Breast epithelium (tissue), 4 donors: ENCODE data around the gene SYNGR4. TPM values are rescaled to one million over a fixed set of nuclear protein-coding genes. Genes with fewer than 3 reads are reported as not detected.

ENCODE experiments used
- DNase-seq, 2 donors: peaks; one replicate each; pipeline ENCODE4 v3.0.0-alpha.2; 2019; ENCODE audit warnings: low spot score in 2 of 2
- H3K27ac ChIP-seq, 2 donors: fragments of 200-600 bp; sonication (generic) in 1 of 2; one replicate each; pipeline ENCODE4 v1.5.1; 2016 to 2019; ENCODE audit warnings: mild to moderate bottlenecking in 1 of 2
- H3K27me3 ChIP-seq, 2 donors: fragments of 200-600 bp; sonication (generic) in 1 of 2; one replicate each; pipeline versions ENCODE4 v1.5.1 to v1.6.0; 2017 to 2019; ENCODE audit warnings: control low read depth in 1 of 2, mild to moderate bottlenecking in 1 of 2
- H3K36me3 ChIP-seq: fragments of 200-600 bp; one replicate; pipeline ENCODE4 v1.5.1; 2019
- H3K4me1 ChIP-seq, 2 donors: fragments of 200-600 bp; sonication (generic); one replicate each; pipeline ENCODE4 v1.5.1; 2016 to 2019; ENCODE audit warnings: control low read depth in 1 of 2
- H3K4me3 ChIP-seq, 3 donors: fragments of 200-600 bp; sonication (generic); 1 replicate in 2 of 3; 2 replicates in 1 of 3; pipeline ENCODE4 v1.5.1; 2016 to 2019; ENCODE audit warnings: mild to moderate bottlenecking in 3 of 3, moderate library complexity in 2 of 3
- H3K9me3 ChIP-seq, 2 donors: fragments of 200-600 bp; sonication (generic) in 1 of 2; one replicate each; pipeline ENCODE4 v1.5.1; 2016 to 2019; ENCODE audit warnings: control low read depth in 1 of 2
- POLR2A ChIP-seq: fragments of 450-650 bp; IDR thresholded peaks from one replicate; pipeline ENCODE4 v1.6.1; 2016; ENCODE audit warnings: antibody characterized with exemption, mild to moderate bottlenecking, moderate library complexity
- POLR2AphosphoS5 ChIP-seq, 3 donors: sonication (generic); formaldehyde crosslinking; IDR thresholded peaks; one replicate each; pipeline ENCODE4 v1.6.1; 2017; ENCODE audit warnings: antibody characterized with exemption in 3 of 3
- intact Hi-C: fragments of 100-400 bp; cut with DNase I; formaldehyde crosslinking; loops from one replicate; pipeline ENCODE4 v1.15.1; 2023; ENCODE audit warnings: low total_unique reads
- total RNA-seq, 3 donors: library from RNA; depleted of rRNA; stranded (reverse); fragments of >200 nt; gene quantifications; one replicate each; pipeline ENCODE4 v1.1.0, GENCODE V29; 2016
- TF ChIP-seq, protein P1 (sequence below), 3 donors: fragments of 450-650 bp; IDR thresholded peaks; one replicate each; pipeline ENCODE4 v1.5.1; 2016 to 2017; ENCODE audit warnings: antibody characterized with exemption in 3 of 3, mild to moderate bottlenecking in 3 of 3, moderate library complexity in 3 of 3

SYNGR4 gene
- total RNA-seq, 3 donors from 2014 or later = not detected

DNA sequence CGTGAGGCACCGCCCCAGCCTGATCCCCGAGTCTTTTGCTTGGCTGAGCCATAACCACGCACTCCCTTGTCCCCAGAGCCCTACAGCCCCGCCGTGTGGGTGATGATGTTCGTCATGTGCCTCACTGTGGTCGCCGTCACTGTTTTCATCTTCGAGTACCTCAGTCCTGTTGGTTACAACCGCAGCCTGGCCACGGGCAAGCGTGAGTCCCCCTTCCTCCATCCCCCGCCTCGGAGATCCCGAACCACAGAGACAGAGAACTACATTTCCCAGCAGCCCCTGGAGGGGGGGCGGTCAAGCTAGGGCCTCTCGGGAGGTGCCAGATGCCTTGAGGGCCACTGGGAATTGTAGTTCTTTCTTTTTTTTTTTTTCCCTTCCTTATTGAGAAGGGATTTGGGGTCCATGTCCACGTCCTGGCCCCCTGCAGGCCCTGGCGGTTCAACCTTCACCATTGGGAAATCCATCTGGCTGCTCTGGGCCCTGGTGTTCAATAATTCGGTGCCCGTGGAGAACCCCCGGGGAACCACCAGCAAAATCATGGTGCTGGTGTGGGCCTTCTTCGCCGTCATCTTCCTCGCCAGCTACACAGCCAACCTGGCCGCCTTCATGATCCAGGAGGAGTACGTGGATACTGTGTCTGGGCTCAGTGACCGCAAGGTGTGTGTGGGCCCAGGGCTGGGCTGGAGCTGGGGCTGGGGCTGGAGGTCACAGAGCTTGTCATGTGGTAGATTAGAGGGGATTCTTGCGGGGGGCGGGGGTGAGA lies 55.2 kb downstream of the SYNGR4 start:
- TF ChIP-seq POLR2AphosphoS5 (IDR thresholded peaks at IDR 0.05) (no peak), POLR2A (no peak)
- TF ChIP-seq, protein P1, sequence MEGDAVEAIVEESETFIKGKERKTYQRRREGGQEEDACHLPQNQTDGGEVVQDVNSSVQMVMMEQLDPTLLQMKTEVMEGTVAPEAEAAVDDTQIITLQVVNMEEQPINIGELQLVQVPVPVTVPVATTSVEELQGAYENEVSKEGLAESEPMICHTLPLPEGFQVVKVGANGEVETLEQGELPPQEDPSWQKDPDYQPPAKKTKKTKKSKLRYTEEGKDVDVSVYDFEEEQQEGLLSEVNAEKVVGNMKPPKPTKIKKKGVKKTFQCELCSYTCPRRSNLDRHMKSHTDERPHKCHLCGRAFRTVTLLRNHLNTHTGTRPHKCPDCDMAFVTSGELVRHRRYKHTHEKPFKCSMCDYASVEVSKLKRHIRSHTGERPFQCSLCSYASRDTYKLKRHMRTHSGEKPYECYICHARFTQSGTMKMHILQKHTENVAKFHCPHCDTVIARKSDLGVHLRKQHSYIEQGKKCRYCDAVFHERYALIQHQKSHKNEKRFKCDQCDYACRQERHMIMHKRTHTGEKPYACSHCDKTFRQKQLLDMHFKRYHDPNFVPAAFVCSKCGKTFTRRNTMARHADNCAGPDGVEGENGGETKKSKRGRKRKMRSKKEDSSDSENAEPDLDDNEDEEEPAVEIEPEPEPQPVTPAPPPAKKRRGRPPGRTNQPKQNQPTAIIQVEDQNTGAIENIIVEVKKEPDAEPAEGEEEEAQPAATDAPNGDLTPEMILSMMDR (IDR thresholded peaks at IDR 0.05) = no peak
- Histone ChIP-seq H3K27ac (no peak overlapping the region), H3K9me3 (no peaks in the 10 kb centered on the region), H3K4me1 (no peaks in the 10 kb centered on the region), H3K36me3 (no peaks in the 10 kb centered on the region), H3K4me3 (no peak overlapping the region), H3K27me3 (peaks cover 0 to 4% of the 10 kb centered on the region in 2 donors)
- intact Hi-C loops = no loop called here
- no peak for DNase-seq

DNA sequence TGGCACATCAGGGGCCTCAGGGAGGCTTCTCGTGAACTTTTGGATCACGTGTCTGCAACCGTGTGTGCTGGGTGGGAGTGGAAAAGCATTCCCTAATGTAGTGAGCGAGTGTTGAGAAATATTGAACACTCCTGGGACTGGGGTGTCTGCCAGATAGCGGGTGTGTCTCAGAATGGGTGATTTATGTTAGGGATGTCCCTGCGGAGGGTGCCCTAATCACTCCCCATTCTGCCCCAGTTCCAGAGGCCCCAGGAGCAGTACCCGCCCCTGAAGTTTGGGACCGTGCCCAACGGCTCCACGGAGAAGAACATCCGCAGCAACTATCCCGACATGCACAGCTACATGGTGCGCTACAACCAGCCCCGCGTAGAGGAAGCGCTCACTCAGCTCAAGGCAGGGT lies 57.4 kb downstream of the SYNGR4 start:
- TF ChIP-seq, protein P1 (IDR thresholded peaks at IDR 0.05) = no peak
- no peak for TF ChIP-seq POLR2AphosphoS5 (IDR thresholded peaks at IDR 0.05)
- no peak for TF ChIP-seq POLR2A
- intact Hi-C loops = no loop called here

DNA sequence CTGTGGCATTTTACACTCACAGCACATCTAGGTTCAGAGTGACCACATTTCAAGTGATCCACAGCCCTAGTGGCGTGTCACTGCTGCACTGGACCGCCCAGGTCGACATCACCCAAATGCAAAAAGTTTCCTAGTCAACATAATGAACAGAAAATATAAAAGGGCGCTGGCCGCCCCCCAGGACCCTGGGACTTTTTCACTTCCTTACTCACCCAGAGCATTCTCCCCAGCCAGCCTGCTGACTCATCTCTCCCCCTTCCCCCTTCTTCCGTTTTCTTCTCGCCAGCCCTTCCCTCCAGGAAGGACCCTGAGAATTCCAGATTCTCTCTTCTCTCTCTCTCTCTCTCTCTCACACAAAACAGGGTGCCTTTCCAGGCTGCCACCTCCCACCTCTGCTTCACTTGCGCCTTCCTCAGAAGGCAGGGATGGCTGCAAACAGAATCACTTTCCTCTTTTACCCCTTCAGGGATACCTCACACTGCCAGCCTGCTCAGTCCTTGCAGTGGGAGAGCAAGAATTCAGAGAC lies 60.6 kb downstream of the SYNGR4 start:
- no peaks in the 10 kb centered on the region for H3K9me3 ChIP-seq
- no peaks in the 10 kb centered on the region for H3K4me1 ChIP-seq
- no peaks in the 10 kb centered on the region for H3K27me3 ChIP-seq
- no peak for TF ChIP-seq POLR2AphosphoS5 (IDR thresholded peaks at IDR 0.05)
- TF ChIP-seq, protein P1 (IDR thresholded peaks at IDR 0.05) = no peak
- H3K36me3 ChIP-seq = no peaks in the 10 kb centered on the region
- DNase-seq = no peak
- intact Hi-C loops = no loop called here
- H3K27ac ChIP-seq = no peak overlapping the region
- H3K4me3 ChIP-seq = peak overlapping the region in 1 of 3 donors; percentile 5

More for the DNA sequence above, 57.4 kb downstream of the SYNGR4 start:
- Histone ChIP-seq H3K9me3 (no peaks in the 10 kb centered on the region), H3K4me3 (no peak overlapping the region), H3K27ac (no peak overlapping the region), H3K4me1 (no peaks in the 10 kb centered on the region), H3K36me3 (no peaks in the 10 kb centered on the region), H3K27me3 (no peaks in the 10 kb centered on the region)
- no peak for DNase-seq

Other genes starting within 250 kb of the SYNGR4 start
- gene LIG1, start 194.0 kb upstream of the SYNGR4 start, total RNA-seq = 10 to 100 TPM in 2 of 3 donors, 1 to 10 TPM in 1; 6.1 to 31.8 (median 14.1) TPM
- 1 to 10 TPM; 2.9 to 3.9 (median 2.9) TPM for gene ZSWIM9, start 193.7 kb upstream of the SYNGR4 start, total RNA-seq
- 10 to 100 TPM; 35.0 to 39.0 (median 35.8) TPM for gene CARD8, start 108.5 kb upstream of the SYNGR4 start, total RNA-seq
- 1 to 10 TPM in 1 of 3 donors, under 1 TPM in 1, not detected in 1; 0.32 to 1.3 TPM for gene ZNF114, start 94.3 kb upstream of the SYNGR4 start, total RNA-seq
- 10 to 100 TPM; 18.4 to 71.4 (median 24.1) TPM for gene EMP3, start 38.8 kb upstream of the SYNGR4 start, total RNA-seq
- gene TMEM143, start 427 bp upstream of the SYNGR4 start, total RNA-seq = 10 to 100 TPM in 1 of 3 donors, 1 to 10 TPM in 2; 5.9 to 10.5 (median 6.2) TPM
- 10 to 100 TPM; 66.2 to 85.0 (median 68.5) TPM for gene KDELR1, start 27.2 kb downstream of the SYNGR4 start, total RNA-seq
- under 1 TPM in 2 of 3 donors, not detected in 1; 0.32 to 0.33 TPM for gene GRIN2D, start 29.3 kb downstream of the SYNGR4 start, total RNA-seq
- 10 to 100 TPM; 25.0 to 35.4 (median 30.1) TPM for gene GRWD1, start 81.6 kb downstream of the SYNGR4 start, total RNA-seq
- 1 to 10 TPM in 2 of 3 donors, under 1 TPM in 1; 0.80 to 1.6 (median 1.0) TPM for gene KCNJ14, start 91.2 kb downstream of the SYNGR4 start, total RNA-seq
- gene CYTH2, start 105.0 kb downstream of the SYNGR4 start, total RNA-seq = 10 to 100 TPM; 42.2 to 74.7 (median 70.4) TPM
- gene LMTK3, start 147.5 kb downstream of the SYNGR4 start, total RNA-seq = 1 to 10 TPM in 2 of 3 donors, not detected in 1; 1.3 to 2.9 TPM
- gene SULT2B1, start 187.8 kb downstream of the SYNGR4 start, total RNA-seq = 1 to 10 TPM in 2 of 3 donors, not detected in 1; 5.6 to 7.5 TPM
- not detected for gene SPACA4, start 242.4 kb downstream of the SYNGR4 start, total RNA-seq